ENCODE measurements around the gene CFAP46.
"Not testable (repeated sequence)": the region's sequence is repeated elsewhere in the genome, so short reads cannot be mapped to it uniquely, and the experiment has no call there.

CFAP46 gene

GRCh38 chr10:132774902-132775863 is 167.2 kb downstream of the CFAP46 start:
- TF ChIP-seq BACH2 (CRISPR knock-in tag; IDR thresholded peaks at IDR 0.05; ENCODE audit: borderline replicate concordance) (no peak), TCF4 (CRISPR knock-in tag; IDR thresholded peaks at IDR 0.05; ENCODE audit: borderline replicate concordance) (no peak), CSRNP3 (CRISPR knock-in tag; IDR thresholded peaks at IDR 0.05) (no peak), POU6F1 (CRISPR knock-in tag; IDR thresholded peaks at IDR 0.05; ENCODE audit: borderline replicate concordance, low read depth) (no peak), PATZ1 (CRISPR knock-in tag; IDR thresholded peaks at IDR 0.05; ENCODE audit: borderline replicate concordance) (no peak), GLIS3 (CRISPR knock-in tag; IDR thresholded peaks at IDR 0.05) (no peak), ARNTL (CRISPR knock-in tag; IDR thresholded peaks at IDR 0.05; ENCODE audit: borderline replicate concordance, low read depth) (no peak), ZC3H10 (CRISPR knock-in tag; IDR thresholded peaks at IDR 0.05) (no peak), TSHZ2 (CRISPR knock-in tag; IDR thresholded peaks at IDR 0.05) (no peak), ESRRG (CRISPR knock-in tag; IDR thresholded peaks at IDR 0.05) (no peak), CREB5 (CRISPR knock-in tag; IDR thresholded peaks at IDR 0.05; ENCODE audit: low read depth) (no peak), ZFP3 (CRISPR knock-in tag; IDR thresholded peaks at IDR 0.05) (no peak), CSDC2 (CRISPR knock-in tag; IDR thresholded peaks at IDR 0.05) (no peak), TOX (CRISPR knock-in tag; IDR thresholded peaks at IDR 0.05; ENCODE audit: borderline replicate concordance) (no peak)
- ATAC-seq, result peak; percentile 30; the same call in 2 of the 3 replicates

- TF ChIP-seq CSRNP3 (CRISPR knock-in tag; IDR thresholded peaks at IDR 0.05) (no peak), POU6F1 (CRISPR knock-in tag; IDR thresholded peaks at IDR 0.05; ENCODE audit: borderline replicate concordance, low read depth) (no peak), OSR1 (CRISPR knock-in tag; IDR thresholded peaks at IDR 0.05) (no peak), BACH2 (CRISPR knock-in tag; IDR thresholded peaks at IDR 0.05; ENCODE audit: borderline replicate concordance) (no peak), PATZ1 (CRISPR knock-in tag; IDR thresholded peaks at IDR 0.05; ENCODE audit: borderline replicate concordance) (no peak), TCF4 (CRISPR knock-in tag; IDR thresholded peaks at IDR 0.05; ENCODE audit: borderline replicate concordance) (no peak), ARNTL (CRISPR knock-in tag; IDR thresholded peaks at IDR 0.05; ENCODE audit: borderline replicate concordance, low read depth) (no peak), TOX (CRISPR knock-in tag; IDR thresholded peaks at IDR 0.05; ENCODE audit: borderline replicate concordance) (no peak), CREB5 (CRISPR knock-in tag; IDR thresholded peaks at IDR 0.05; ENCODE audit: low read depth) (no peak), GLIS3 (CRISPR knock-in tag; IDR thresholded peaks at IDR 0.05) (no peak), ZFP3 (CRISPR knock-in tag; IDR thresholded peaks at IDR 0.05) (no peak), ZNF8 (CRISPR knock-in tag; IDR thresholded peaks at IDR 0.05) (no peak)
- ATAC-seq, result peak; percentile 36; the same call in 1 of the 3 replicates
Measured at GRCh38 chr10:132774181-132774901, 168.0 kb downstream of the CFAP46 start.

- ATAC-seq, result not testable (repeated sequence)
Measured at GRCh38 chr10:132772816-132773215, 169.6 kb downstream of the CFAP46 start.

Measured in SK-N-SH treated with all-trans-retinoic acid at 6 μM for 48 hours (cell line).